ENCODE measurements around the gene MLXIPL.
"Not testable (repeated sequence)": the region's sequence is repeated elsewhere in the genome, so short reads cannot be mapped to it uniquely, and the experiment has no call there.

The MLXIPL gene

GRCh38 chr7:73556208-73557107, 67.9 kb downstream of the MLXIPL start:
- H3K27ac ChIP-seq (ENCODE audit: low read depth, low read length), result peak overlapping the region; percentile 69
- peaks cover 0 to 17% (median 9%) of the 10 kb centered on the region in 5 donors for H3K36me3 ChIP-seq (ENCODE audit: control insufficient read depth in 5 of 5, insufficient read depth in 5 of 5, low read length in 5 of 5)
- H3K9me3 ChIP-seq (ENCODE audit: control insufficient read depth in 5 of 5, low read length in 5 of 5), result no peaks in the 10 kb centered on the region
- peaks cover 6 to 29% (median 28%) of the 10 kb centered on the region in 5 donors for H3K4me1 ChIP-seq (ENCODE audit: control insufficient read depth in 5 of 5, insufficient read depth in 5 of 5, low read length in 5 of 5)
- peak overlapping the region; percentile 75 to 92 (median 87) for H3K9ac ChIP-seq (ENCODE audit: low read length in 5 of 5)
- no peaks in the 10 kb centered on the region for H3K27me3 ChIP-seq (ENCODE audit: control insufficient read depth in 5 of 5, insufficient read depth in 4 of 5, low read length in 5 of 5)
- peak overlapping the region; percentile 83 to 94 (median 88) for H3K4me3 ChIP-seq (ENCODE audit: low read depth in 1 of 5, low read length in 5 of 5)

DNA sequence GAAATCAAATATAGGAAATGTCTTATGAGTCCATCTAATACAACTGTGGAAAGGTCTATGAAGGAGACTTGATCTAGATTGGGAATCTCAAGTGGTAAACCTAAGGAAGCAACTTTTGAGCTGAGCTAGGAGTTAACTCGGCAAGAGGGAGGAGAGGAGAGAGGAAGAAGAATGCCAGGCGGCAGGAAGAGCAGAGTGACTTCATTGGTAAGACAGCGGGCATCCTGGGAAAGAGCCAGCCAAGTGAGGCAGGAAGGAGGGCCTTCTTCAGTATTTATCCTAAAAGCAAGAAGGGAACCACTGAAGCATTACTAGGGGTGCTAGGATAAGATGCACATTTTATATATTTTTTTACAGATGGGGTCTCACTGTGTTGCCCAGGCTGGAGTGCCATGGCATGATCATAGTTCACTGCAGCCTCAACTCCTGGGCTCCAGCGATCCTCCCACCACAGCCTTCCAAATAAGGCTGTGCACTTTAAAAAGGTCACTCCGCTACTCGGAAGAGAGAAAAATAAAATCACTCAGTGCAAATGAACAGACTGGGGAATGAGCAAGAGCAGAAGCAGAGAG, 68.8 kb downstream of the MLXIPL start:
- Histone ChIP-seq H3K36me3 (ENCODE audit: control insufficient read depth in 5 of 5, insufficient read depth in 5 of 5, low read length in 5 of 5) (peaks cover 3 to 23% (median 16%) of the 10 kb centered on the region in 5 donors), H3K27me3 (ENCODE audit: control insufficient read depth in 5 of 5, insufficient read depth in 4 of 5, low read length in 5 of 5) (no peaks in the 10 kb centered on the region), H3K9ac (ENCODE audit: low read length in 5 of 5) (peak overlapping the region in 1 of 5 donors; percentile 88), H3K27ac (ENCODE audit: low read depth, low read length) (peak overlapping the region; percentile 69), H3K4me1 (ENCODE audit: control insufficient read depth in 5 of 5, insufficient read depth in 5 of 5, low read length in 5 of 5) (peaks cover 6 to 29% (median 28%) of the 10 kb centered on the region in 5 donors), H3K9me3 (ENCODE audit: control insufficient read depth in 5 of 5, low read length in 5 of 5) (no peaks in the 10 kb centered on the region), H3K4me3 (ENCODE audit: low read depth in 1 of 5, low read length in 5 of 5) (peak overlapping the region in 4 of 5 donors; percentile 86 to 94 (median 88))

- H3K9me3 ChIP-seq (ENCODE audit: control insufficient read depth in 5 of 5, low read length in 5 of 5); H3K27me3 ChIP-seq (ENCODE audit: control insufficient read depth in 5 of 5, insufficient read depth in 4 of 5, low read length in 5 of 5); H3K27ac ChIP-seq (ENCODE audit: low read depth, low read length); H3K4me3 ChIP-seq (ENCODE audit: low read depth in 1 of 5, low read length in 5 of 5); H3K4me1 ChIP-seq (ENCODE audit: control insufficient read depth in 5 of 5, insufficient read depth in 5 of 5, low read length in 5 of 5); H3K9ac ChIP-seq (ENCODE audit: low read length in 5 of 5): not testable (repeated sequence)
- peaks cover 12 to 51% (median 26%) of the 10 kb centered on the region in 5 donors for H3K36me3 ChIP-seq (ENCODE audit: control insufficient read depth in 5 of 5, insufficient read depth in 5 of 5, low read length in 5 of 5)
Measured at GRCh38 chr7:73550093-73550492, 74.2 kb downstream of the MLXIPL start.

DNA sequence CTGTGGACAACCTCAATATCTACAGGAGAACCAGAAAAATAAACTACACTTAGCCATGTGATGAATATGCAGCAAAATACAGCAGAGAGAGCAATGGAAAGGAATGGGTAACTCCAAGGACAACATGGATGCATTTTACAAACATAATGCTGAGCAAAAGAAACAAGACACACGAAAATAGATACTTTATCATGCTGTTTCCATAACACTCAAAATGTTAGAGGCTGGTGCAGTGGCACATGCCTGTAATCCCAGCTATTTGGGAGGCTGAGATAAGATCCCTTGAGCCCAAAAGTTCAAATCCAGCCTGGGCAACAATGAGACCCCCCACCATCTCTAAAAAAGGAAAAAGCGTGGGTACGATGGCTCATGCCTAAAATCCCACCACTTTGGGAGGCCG, 75.1 kb downstream of the MLXIPL start:
- Histone ChIP-seq H3K4me3 (ENCODE audit: low read depth in 1 of 5, low read length in 5 of 5) (no peak overlapping the region), H3K9me3 (ENCODE audit: control insufficient read depth in 5 of 5, low read length in 5 of 5) (no peaks in the 10 kb centered on the region), H3K27me3 (ENCODE audit: control insufficient read depth in 5 of 5, insufficient read depth in 4 of 5, low read length in 5 of 5) (no peaks in the 10 kb centered on the region), H3K4me1 (ENCODE audit: control insufficient read depth in 5 of 5, insufficient read depth in 5 of 5, low read length in 5 of 5) (peaks cover 0 to 2% (median 0%) of the 10 kb centered on the region in 5 donors), H3K27ac (ENCODE audit: low read depth, low read length) (no peak overlapping the region), H3K36me3 (ENCODE audit: control insufficient read depth in 5 of 5, insufficient read depth in 5 of 5, low read length in 5 of 5) (peaks cover 12 to 50% (median 26%) of the 10 kb centered on the region in 5 donors), H3K9ac (ENCODE audit: low read length in 5 of 5) (no peak overlapping the region)

DNA sequence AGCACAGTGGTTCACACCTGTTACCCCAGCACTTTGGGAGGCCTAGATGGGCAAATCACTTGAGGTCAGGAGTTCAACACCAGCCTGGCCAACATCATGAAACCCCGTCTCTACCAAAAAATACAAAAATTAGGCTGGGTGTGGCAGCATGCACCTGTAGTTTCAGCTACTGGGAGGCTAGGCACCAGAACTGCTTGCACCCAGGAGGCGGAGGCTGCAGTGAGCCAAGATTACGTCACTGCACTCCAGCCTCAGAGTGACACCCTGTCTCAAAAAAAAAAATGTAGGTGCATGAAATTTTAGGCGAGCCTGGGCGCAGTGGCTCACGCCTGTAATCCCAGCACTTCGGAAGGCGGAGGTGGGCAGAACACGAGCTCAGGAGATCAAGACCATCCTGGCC, 76.5 kb downstream of the MLXIPL start:
- Histone ChIP-seq H3K36me3 (ENCODE audit: control insufficient read depth in 5 of 5, insufficient read depth in 5 of 5, low read length in 5 of 5) (peaks cover 13 to 55% (median 27%) of the 10 kb centered on the region in 5 donors), H3K4me1 (ENCODE audit: control insufficient read depth in 5 of 5, insufficient read depth in 5 of 5, low read length in 5 of 5) (peaks cover 0 to 2% (median 0%) of the 10 kb centered on the region in 5 donors), H3K4me3 (ENCODE audit: low read depth in 1 of 5, low read length in 5 of 5) (no peak overlapping the region), H3K9ac (ENCODE audit: low read length in 5 of 5) (no peak overlapping the region), H3K27me3 (ENCODE audit: control insufficient read depth in 5 of 5, insufficient read depth in 4 of 5, low read length in 5 of 5) (no peaks in the 10 kb centered on the region), H3K27ac (ENCODE audit: low read depth, low read length) (no peak overlapping the region), H3K9me3 (ENCODE audit: control insufficient read depth in 5 of 5, low read length in 5 of 5) (no peaks in the 10 kb centered on the region)

DNA sequence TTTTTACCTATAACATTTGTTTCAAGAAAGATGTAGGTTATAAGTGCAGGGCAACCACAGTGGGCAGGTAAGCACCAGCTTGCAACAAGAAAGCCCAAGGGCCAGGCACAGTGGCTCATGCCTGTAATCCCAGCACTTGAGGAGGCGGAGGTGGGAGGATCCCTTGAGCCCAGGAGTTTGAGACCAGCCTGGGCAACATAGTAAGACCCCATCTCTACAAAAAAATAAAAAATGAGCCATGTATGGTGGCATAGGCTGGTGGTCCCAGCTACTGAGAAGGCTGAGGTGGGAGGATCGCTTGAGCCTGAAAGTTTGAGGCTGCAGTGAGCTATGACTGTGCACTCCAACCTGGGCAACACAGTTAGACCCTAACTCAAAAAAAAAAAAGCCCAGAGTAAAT, 79.6 kb downstream of the MLXIPL start:
- Histone ChIP-seq H3K27ac (ENCODE audit: low read depth, low read length) (no peak overlapping the region), H3K36me3 (ENCODE audit: control insufficient read depth in 5 of 5, insufficient read depth in 5 of 5, low read length in 5 of 5) (peaks cover 14 to 61% (median 37%) of the 10 kb centered on the region in 5 donors), H3K9me3 (ENCODE audit: control insufficient read depth in 5 of 5, low read length in 5 of 5) (no peaks in the 10 kb centered on the region), H3K4me3 (ENCODE audit: low read depth in 1 of 5, low read length in 5 of 5) (no peak overlapping the region), H3K27me3 (ENCODE audit: control insufficient read depth in 5 of 5, insufficient read depth in 4 of 5, low read length in 5 of 5) (no peaks in the 10 kb centered on the region), H3K4me1 (ENCODE audit: control insufficient read depth in 5 of 5, insufficient read depth in 5 of 5, low read length in 5 of 5) (peaks cover 0 to 2% (median 0%) of the 10 kb centered on the region in 5 donors), H3K9ac (ENCODE audit: low read length in 5 of 5) (no peak overlapping the region)
